Mucosa of gallbladder (tissue), 1 donor: Measurements from ENCODE around the gene ENPEP. TPM values are rescaled to one million over a fixed set of nuclear protein-coding genes. Genes with fewer than 3 reads are reported as not detected.
"Not testable (repeated sequence)": the region's sequence is repeated elsewhere in the genome, so short reads cannot be mapped to it uniquely, and the experiment has no call there.

ENCODE experiments used
- DNase-seq: peaks from one replicate; pipeline ENCODE4 v3.0.0-alpha.2; 2020; ENCODE audit warnings: low spot score
- total RNA-seq: library from RNA; stranded (reverse); gene quantifications from one replicate; pipeline ENCODE4 v1.2.1, GENCODE V29; 2021
- donor health status: DM: no; HTN: no; CAD: no.

Gene ENPEP
- total RNA-seq, 1 donor from 2014 or later = 1.8 TPM

DNA sequence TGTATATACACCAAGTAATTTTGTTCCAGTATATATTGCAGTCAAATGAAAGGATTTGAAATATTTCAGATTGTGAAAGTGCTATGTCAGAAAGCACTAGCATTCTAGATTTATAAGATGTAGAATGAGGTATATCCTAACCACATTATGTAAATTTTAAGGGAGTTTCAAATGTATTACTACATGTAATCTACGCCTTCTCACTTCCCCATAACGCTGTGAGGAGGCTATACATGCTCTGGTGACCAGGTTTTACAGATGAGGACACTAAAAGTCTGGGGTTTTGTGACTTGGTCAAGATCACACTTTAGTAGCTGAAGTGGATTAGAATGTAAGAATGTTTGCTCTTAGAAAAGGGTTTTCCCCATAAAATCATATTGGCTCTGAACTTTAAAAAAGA lies 8.1 kb downstream of the ENPEP start:
- DNase-seq = no peak

DNA sequence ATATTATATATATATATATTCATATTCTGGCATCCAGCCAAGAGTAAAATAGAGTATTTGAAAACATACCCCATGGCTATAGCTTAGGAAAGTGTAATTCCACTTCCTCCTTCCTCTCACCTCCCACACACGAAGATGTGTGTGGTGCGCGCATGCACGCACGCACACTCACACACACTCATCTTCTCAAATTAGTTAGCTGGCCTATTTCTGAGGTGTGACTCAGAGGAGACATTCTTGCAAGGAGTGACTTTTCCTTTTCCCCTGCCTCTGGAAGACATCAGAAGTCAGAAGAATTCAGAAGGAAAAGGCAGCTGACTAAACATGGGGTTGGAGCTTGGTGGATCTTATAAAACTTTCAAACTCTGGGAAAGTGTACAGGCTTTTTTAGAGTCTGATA lies 8.8 kb downstream of the ENPEP start:
- no peak for DNase-seq

DNA sequence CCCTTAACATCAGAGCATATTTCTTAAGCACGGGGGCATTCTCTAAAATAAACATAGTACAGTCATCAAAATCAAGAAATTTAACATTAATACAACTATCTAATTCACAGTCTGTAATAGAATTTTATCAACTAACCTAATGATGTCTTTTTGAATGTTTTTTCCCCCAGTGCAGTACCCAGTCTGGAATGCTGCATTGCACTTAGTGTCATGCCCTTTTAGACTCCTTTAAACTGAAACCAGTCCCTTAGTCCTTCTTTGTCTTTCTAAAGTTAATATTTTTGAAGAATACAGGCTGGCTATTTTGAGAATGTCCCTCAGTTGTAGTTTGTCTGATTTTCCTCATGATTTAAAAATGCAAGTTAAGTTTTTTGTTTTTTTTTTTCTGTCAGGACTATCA lies 9.5 kb downstream of the ENPEP start:
- no peak for DNase-seq

DNA sequence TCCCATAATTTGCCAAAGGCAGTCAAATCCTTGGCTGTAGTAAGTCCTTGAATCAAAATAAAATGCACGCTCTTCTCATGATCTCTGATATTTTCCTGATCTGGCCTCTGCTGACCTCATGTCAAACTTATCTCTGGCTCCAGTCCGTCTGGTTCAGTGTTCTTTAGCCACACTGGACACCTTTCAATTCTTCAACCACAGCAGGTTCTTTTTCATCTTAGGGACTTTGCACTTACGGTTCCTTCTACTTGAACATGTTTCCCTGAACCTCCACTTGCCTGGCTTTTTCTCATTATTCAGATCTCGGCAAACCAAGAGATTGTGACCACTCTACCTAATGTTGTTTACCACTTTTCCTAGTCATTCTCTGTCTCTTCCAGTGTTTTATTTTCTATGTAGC lies 10.3 kb downstream of the ENPEP start:
- DNase-seq = no peak

DNA sequence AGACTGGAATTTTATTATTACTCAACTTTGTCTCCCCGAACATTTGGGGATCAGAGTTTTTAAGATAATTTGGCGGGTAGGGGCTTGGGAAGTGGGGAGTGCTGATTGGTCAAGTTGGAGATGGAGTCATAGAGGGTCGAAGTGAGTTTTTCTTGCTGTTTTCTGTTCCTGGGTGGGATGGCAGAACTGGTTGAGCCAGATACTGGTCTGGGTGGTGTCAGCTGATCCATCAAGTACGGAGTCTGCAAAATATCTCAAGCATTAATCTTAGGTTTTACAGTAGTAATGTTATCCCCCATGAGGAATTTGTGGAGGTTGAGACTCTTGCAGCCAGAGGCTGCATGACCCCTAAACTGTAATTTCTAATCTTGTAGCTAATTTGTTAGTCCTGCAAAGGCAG lies 10.9 kb downstream of the ENPEP start:
- not testable (repeated sequence) for DNase-seq

DNA sequence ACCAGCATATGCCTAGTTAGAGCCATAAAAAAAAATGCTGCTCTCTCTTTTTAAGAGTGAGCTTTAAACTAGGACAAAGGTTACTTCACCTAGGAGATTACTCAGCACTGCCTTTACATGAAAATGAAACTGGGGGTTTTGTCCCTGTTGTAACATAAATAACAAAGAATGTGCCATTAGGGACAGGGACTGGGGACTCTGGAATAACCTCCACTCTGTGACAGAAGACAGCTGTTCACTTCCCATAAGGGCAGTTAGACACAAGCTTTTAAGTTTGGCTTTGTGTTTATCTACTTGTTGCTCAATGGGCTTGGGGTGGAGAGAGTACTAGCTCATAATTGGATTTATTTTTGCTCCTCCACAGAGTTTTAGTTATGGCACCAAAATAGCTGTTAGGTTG lies 11.9 kb downstream of the ENPEP start:
- DNase-seq = no peak

DNA sequence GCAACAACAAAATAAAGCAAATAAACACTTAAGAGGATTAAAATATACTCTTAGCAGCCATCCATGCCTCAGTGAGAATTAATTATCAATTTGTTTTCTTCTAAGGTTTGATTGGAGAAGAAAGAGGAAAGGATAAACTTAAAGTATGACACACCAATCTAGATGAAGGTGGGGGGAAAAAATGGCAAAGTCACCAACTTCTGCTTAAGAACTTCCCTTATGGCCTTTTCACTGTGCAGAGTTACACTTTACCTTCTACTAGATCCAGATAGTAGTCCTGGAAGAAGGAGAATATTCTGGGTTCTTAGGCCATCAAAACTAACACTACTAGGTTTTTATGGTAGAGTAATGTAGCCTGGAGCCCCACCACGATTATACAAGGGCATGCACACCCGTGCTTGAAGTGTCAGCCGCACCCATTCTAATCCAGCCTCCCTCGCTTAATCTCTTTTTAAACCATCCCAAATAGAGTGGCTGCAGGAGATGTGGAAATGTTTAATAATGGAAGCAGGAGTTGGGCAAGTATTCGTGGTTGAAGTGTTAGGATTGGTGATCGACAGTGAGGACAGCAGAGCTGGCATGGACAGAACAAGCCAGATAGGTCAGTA lies 14.1 kb downstream of the ENPEP start:
- no peak for DNase-seq

DNA sequence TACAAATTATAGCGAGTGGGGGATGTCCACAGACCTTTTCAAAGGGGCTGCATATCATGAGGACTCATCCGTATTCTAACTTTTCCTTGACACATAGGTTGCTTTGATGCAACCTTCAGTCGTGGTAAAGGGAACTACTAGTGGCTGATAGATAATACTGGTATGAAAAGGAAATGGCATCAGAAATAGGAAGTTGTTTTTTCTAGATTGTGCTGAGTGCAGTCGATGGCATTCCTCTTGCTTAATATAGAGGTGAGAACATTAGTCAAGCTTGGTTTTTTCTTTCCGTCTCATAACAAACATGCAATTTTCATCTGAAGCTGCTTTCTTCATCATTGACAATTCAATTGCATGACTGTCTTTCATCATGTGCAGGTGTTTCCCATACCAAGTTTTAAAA lies 16.6 kb downstream of the ENPEP start:
- no peak for DNase-seq

DNA sequence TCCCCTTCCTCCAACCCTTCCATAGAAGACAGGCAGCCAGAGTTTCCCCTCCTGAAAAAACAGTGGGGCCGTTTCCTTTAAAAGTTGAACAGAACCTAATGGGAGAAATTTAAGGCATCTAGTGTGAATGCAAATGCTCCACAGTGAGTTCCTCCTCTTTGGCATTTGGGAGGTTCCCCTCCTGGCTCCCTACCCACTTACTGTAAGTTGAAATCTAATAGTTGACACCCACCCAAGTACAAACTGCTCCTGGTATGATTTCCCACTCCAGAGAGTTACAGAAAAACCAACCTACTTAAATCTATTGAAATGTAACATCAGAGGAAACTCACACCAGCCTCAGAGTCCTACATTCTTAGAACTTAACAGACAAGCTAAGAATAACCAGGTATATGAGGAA lies 17.6 kb downstream of the ENPEP start:
- DNase-seq = no peak

DNA sequence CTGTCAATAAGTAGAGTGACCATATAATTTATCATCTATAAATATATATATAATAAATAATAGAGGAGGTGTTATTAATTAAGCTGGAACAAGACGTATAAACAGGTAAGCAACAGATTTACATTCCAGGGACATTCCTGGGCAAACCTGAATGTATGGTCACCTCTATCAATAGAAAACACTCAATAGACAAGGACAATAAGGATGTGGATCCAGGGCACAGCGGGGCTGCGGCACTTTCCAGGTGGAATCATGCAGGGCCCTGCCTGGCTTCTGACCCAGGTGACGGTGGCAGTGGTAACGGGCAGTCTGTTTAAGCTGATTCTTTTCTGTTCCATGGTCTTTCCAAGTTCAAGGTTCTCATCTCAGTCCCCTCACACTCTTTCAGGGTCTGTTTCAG lies 22.5 kb downstream of the ENPEP start:
- no peak for DNase-seq

DNA sequence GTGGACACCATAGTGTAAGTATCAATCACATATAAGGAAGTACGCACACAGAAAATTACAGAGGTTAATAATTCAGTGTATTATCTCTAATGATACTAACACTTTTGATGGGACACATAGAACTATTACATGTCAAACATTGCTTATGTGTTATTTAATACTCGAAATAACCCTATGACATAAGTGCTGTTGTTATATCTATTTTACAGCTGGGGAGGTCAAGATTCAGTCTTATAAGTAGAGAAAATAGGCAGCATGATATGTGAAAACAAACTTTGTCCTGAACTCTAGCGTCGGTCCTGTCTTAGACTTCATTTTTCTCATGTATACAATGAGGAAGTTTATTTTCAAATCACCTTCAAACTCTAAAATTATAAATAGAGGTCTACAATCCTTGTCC lies 23.2 kb downstream of the ENPEP start:
- no peak for DNase-seq

DNA sequence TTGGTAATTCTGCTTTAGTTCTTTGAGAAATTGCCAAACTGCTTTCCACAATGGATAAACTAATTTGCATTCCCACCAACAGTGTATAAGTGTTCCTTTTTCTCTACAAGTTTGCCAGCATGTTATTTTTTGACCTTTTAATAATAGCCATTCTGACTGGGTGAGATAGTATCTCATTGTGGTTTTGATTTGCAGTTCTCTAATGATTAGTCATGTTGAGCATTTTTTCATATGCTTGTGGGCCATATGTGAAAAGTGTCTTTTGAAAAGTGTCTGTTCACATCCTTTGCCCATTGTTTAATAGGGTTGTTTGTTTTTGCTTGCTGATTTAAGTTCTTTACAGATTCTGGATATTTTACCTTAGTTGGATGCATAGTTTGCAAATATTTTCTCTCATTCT lies 25.9 kb downstream of the ENPEP start:
- DNase-seq = no peak

DNA sequence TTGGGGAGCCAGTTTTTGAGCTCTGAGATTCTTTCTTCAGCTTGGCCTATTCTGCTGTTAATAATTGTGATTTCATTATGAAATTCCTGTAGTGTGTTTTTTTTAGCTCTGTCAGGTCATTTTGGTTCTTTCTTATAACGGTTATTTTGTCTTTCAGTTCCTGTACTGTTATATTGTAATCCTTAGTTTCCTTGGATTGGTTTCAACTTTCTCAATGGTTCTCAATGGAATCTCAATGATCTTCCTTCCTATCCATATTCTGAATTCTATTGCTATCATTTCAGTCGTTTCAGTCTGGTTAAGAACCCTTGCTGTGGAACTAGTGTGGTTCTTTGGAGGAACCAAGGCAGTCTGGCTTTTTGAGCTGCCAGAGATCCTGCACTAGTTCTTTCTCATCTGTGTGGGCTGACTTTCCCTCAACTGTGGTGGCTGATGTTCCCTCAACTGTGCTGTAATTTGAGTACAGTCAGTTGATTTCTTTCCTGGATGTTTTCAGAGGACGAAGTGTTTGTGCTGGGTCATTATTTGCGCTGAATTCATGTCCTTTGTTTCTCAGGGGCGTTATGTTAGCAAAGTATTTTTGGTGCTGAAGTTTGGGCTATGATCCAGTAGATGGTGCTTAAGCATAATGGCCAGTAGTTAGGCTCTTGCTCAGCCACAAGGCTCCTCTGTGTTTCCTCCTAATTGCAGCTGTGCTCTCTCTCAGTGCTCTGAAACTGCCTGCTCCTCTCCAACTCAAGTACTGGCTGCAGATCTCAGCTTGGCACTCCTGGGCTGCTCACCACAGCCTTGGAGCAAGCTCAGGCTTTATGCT lies 27.5 kb downstream of the ENPEP start:
- no peak for DNase-seq

DNA sequence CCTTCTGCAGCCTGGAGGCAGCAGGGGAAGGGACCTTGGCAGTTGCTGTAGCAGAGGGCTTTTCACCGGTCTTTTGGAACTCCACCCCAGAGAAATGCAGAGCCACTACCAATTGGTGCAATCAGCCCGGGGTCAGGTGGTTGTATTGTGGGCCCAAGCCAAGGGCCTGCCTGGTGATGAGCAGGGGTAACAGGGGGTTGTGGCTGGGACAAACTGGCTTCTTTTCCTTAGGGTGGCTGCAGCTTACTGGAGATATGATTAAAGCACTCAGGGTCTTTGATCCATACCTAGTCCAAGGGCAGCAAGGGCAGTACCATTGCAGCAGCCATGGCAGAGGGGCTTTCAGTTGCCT lies 28.1 kb downstream of the ENPEP start:
- no peak for DNase-seq

DNA sequence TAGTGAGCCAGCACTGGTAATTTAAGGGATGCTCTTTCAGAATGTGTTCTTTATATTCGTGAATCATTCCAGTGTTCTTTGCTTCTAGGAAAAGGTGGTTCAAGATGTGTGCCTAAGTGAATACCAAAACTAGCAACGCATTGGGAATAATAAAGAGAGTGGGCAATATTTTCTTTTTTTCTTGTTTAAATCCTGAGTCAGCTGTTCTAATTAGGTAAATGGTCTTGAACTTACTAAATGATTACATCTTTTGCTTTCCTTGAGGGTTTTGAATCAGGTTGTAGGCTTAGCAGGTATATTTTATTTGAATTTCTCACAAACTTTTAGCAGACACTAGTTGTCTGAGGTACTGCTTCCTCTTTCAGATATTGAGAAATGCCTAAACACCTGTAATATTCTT lies 29.5 kb downstream of the ENPEP start:
- no peak for DNase-seq

DNA sequence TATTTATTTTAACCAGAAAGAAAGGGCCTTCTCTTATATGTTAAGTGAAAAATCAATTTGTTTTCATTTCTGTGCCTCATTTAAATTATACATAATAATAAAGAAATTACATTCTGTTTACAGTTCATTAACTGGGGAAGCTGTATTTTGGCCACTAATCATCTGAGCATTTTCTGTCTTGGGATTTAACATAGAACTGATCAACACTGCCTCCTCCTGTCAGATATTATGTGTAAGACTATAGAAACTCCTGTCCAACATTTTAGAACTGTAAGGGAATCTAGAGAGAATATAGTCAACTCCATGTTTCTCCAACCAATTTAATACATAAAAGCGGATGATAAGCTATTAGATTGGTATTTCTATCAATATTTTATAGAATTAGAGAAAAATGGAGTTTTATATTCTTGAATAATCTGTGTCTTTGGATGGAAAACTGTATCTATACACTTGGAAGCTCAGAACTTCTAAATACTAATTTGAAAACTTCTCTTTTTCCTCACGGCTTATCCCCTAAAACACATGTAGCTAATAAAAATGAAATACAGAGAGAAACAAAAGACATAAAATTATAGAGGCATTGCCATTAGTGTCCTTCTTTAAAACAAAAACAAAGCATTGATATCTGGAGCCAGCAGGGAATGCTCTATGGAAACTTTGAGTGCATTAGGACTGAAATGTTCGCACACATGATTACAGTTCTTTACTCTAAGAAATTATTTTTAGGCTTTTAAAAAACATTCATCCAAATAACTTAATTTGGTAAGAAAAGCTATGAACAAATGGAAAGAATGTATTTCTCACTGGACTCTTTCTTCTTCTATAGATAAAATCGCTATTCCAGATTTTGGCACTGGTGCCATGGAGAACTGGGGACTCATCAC lies 33.1 kb downstream of the ENPEP start:
- no peak for DNase-seq

DNA sequence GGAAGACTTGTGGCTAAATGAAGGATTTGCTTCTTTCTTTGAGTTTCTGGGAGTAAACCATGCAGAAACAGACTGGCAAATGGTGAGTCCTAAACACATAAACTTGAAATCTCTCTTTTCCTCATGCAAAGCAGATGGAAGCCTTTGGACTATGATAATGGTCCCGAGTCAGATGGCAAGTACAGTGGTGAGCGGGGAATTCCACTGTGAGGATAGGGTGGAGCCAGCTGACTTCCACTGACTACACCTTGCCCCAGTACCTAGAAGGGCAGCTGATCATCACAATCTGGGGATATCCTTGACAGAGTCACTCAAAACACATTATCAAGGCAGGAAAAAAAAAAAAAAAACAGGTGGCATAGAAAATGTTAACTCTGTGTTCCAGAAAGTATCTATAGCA lies 34.3 kb downstream of the ENPEP start:
- no peak for DNase-seq

DNA sequence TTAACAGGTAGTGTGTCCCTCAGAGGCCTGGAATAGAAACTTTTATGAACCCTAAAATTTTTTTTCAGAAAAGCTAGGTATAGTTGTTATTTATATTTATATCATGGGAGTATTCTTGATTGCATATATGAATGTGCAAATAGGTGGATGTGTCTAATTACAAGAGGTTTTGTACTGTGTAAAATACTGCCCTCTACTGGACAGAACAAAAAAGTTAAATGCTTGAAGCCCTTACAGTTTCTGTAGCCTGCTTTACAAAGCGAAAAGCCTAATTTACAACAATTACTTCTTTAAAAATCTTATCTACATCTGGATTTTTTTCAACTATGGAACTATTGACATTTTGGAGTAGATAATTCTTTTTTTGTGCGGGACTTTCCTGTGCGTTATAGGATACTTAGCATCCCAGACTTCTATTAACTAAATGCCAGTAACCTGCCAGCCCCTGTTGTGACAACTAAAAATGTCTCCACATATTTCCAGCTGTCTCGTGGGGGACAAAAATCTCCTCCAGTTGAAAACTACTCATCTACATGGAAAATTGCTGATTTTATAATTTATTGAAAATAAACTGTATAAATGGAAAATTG lies 35.1 kb downstream of the ENPEP start:
- DNase-seq = no peak

DNA sequence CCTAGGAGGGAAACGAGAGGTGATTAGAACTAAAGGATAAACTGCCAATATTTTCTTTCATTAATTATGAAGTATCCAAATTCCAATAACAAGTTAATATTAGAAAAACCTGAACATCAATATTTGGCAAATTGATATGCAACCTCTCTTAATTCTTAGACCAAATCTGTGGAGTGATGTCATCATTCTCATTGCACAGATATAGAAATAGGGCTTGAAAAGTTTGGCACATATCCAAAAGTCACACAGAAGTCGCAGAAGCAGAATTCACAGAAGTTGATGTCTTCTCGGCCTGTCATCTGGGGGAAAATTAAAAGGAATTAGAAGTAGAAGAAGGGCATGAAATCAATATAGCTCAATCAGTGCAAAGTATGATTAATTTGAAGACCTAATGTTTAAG lies 36.9 kb downstream of the ENPEP start:
- DNase-seq = no peak

DNA sequence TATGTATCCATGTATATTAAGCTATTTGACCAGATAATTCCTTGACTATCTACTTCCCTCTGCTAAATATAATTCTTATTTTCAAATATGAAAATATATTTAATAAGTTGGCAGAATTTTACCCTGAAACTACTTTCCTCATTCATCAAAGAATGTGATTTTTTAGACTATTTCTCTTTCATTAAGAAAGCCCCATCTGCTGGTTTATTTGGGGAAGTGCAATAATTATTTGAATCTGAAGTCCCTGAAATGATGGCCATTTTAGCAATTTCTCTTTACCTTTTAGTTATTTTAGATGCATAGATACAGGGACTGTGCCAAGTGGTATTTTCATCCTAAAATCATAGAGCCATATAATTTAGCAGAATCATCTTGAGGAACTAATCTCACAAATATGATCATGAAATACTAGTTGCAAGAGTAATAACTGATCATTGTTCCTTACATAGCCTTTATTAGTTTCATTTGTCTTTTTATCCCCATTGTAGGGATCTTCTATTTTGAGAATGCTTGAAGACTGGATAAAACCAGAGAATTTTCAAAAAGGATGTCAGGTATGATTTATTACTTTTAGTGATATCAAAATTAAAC lies 39.0 kb downstream of the ENPEP start:
- DNase-seq = no peak

DNA sequence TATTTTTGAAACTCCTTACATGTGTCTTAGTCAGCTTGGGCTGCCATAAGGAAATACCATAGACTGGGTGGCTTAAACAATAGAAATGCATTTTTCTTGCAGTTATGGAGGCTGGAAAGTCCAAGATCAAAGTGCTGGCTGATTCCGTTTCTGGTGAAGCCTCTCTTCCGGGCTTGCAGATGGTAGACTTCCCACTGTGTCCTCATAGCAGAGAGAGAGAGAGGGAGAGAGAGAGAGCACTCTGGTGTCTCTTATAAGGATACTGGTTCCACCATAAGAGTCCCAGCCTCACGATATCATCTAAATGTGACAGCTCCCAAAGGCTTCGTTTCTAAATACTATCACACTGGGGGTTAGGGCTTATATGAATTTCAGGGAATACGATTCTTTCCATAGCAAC lies 39.7 kb downstream of the ENPEP start:
- no peak for DNase-seq
